IMR-90 (cell line): ENCODE results near the gene SLC25A24. TPM values are rescaled to one million over a fixed set of nuclear protein-coding genes. Genes with fewer than 3 reads are reported as not detected.

Experiments
- ATAC-seq: fragments of 200-7000 bp; cut with Tn5 transposase; 2 replicates; pipeline ENCODE4 v1.9.1; 2020; ENCODE audit warnings: low read depth, mild to moderate bottlenecking, moderate library complexity
- BruUV-seq: library from RNA; stranded (reverse); fragments of 400-500 nt; replicated peaks from 2 replicates; lab custom pipeline; 2021; lab: Mats Ljungman, UMichigan
- CTCF ChIA-PET: fragments of 300-600 bp; formaldehyde crosslinking; extraction: SDS; loops from one replicate; lab custom pipeline; 2021; ENCODE audit warnings: antibody characterized with exemption; lab: Yijun Ruan, JAX
- POLR2A ChIA-PET: fragments of 300-600 bp; sonication (Branson Sonifier 250); formaldehyde crosslinking; loops from one replicate; lab custom pipeline; 2022; ENCODE audit warnings: antibody characterized with exemption; ENCODE audit not compliant: unreplicated experiment; lab: Charles Lee
- DNase-seq: peaks from one replicate; pipeline ENCODE4 v3.0.0; 2013
- H2AFZ ChIP-seq: replicated peaks from 2 replicates; pipeline ENCODE3; 2013; ENCODE audit warnings: low read length, mild to moderate bottlenecking; ENCODE audit not compliant: poor library complexity
- H2AK5ac ChIP-seq: 2 replicates; pipeline ENCODE4 v1.6.1; 2013; ENCODE audit warnings: low read depth, low read length, inconsistent platforms
- H2AK9ac ChIP-seq: replicated peaks from 2 replicates; pipeline ENCODE3; 2013; ENCODE audit warnings: mild to moderate bottlenecking, low read depth, low read length, moderate library complexity; ENCODE audit not compliant: poor library complexity
- H2BK120ac ChIP-seq: 2 replicates; pipeline ENCODE4 v1.6.1; 2013; ENCODE audit warnings: low read depth, low read length, inconsistent platforms
- H2BK15ac ChIP-seq: 3 replicates; pipeline ENCODE4 v1.6.1; 2013; ENCODE audit warnings: low read depth, low read length, inconsistent platforms
- H2BK20ac ChIP-seq: 2 replicates; pipeline ENCODE4 v1.6.1; 2013; ENCODE audit warnings: low read depth, mild to moderate bottlenecking, inconsistent platforms, low read length, moderate library complexity
- H2BK5ac ChIP-seq: 2 replicates; pipeline ENCODE4 v1.6.1; 2013; ENCODE audit warnings: mild to moderate bottlenecking, low read depth, low read length, inconsistent platforms; ENCODE audit not compliant: poor library complexity, severe bottlenecking
- H3K14ac ChIP-seq: replicated peaks from 2 replicates; pipeline ENCODE4 v1.6.1; 2013; ENCODE audit warnings: low read depth, low read length, inconsistent platforms
- H3K18ac ChIP-seq: 2 replicates; pipeline ENCODE4 v1.6.1; 2013; ENCODE audit warnings: low read depth, low read length, control low read depth
- H3K23ac ChIP-seq: 2 replicates; pipeline ENCODE4 v1.6.1; 2013; ENCODE audit warnings: low read depth, low read length, inconsistent platforms
- H3K27ac ChIP-seq: 2 replicates; pipeline ENCODE4 v1.5.1; 2013; ENCODE audit warnings: mild to moderate bottlenecking, control low read depth, low read length; ENCODE audit not compliant: insufficient read depth
- H3K27me3 ChIP-seq: 2 replicates; pipeline ENCODE4 v1.6.1; 2013; ENCODE audit warnings: low read length; ENCODE audit not compliant: control insufficient read depth, insufficient read depth
- H3K36me3 ChIP-seq: 2 replicates; pipeline ENCODE4 v1.6.1; 2013; ENCODE audit warnings: low read length, mixed read lengths; ENCODE audit not compliant: control insufficient read depth, insufficient read depth
- H3K4ac ChIP-seq: 2 replicates; pipeline ENCODE4 v1.6.1; 2013; ENCODE audit warnings: low read depth, low read length, inconsistent platforms
- H3K4me1 ChIP-seq: 2 replicates; pipeline ENCODE4 v1.6.1; 2013; ENCODE audit warnings: low read length, mixed read lengths; ENCODE audit not compliant: control insufficient read depth, insufficient read depth
- H3K4me2 ChIP-seq: 2 replicates; pipeline ENCODE4 v1.6.1; 2013; ENCODE audit warnings: low read depth, mild to moderate bottlenecking, control low read depth, low read length, moderate library complexity
- H3K4me3 ChIP-seq: 2 replicates; pipeline ENCODE4 v1.5.1; 2013; ENCODE audit warnings: low read depth, mild to moderate bottlenecking, control low read depth, low read length, moderate library complexity; ENCODE audit not compliant: insufficient read depth
- H3K56ac ChIP-seq: 2 replicates; pipeline ENCODE4 v1.6.1; 2013; ENCODE audit warnings: low read length, inconsistent platforms; ENCODE audit not compliant: insufficient read depth; ENCODE audit errors: extremely low read depth
- H3K79me1 ChIP-seq, 2 experiments: 2 replicates each; pipeline ENCODE4 v1.6.1; 2013; ENCODE audit warnings: low read length in 2 of 2, inconsistent platforms in 1 of 2, low read depth in 1 of 2
- H3K9ac ChIP-seq: 2 replicates; pipeline ENCODE4 v1.6.1; 2013; ENCODE audit warnings: low read depth, low read length, control low read depth
- H3K9me1 ChIP-seq: 2 replicates; pipeline ENCODE4 v1.6.1; 2013; ENCODE audit warnings: low read length, inconsistent platforms; ENCODE audit not compliant: insufficient read depth
- H3K9me3 ChIP-seq: 2 replicates; pipeline ENCODE4 v1.6.1; 2013; ENCODE audit warnings: low read length; ENCODE audit not compliant: control insufficient read depth, insufficient read depth
- H4K20me1 ChIP-seq: 2 replicates; pipeline ENCODE4 v1.6.1; 2013; ENCODE audit warnings: low read length, inconsistent platforms; ENCODE audit not compliant: insufficient read depth
- H4K5ac ChIP-seq: 2 replicates; pipeline ENCODE4 v1.6.1; 2013; ENCODE audit warnings: mild to moderate bottlenecking, low read depth, low read length, control low read depth
- H4K8ac ChIP-seq, 2 experiments: 2 replicates each; pipeline ENCODE4 v1.6.1; 2013; ENCODE audit warnings: low read depth in 2 of 2, low read length in 2 of 2, control low read depth in 1 of 2, inconsistent platforms in 1 of 2
- H4K91ac ChIP-seq: 2 replicates; pipeline ENCODE4 v1.6.1; 2013; ENCODE audit warnings: low read depth, low read length, inconsistent platforms; ENCODE audit not compliant: insufficient read depth
- RAD21 ChIP-seq: IDR thresholded peaks from 2 replicates; pipeline ENCODE4 v1.6.1; 2012; ENCODE audit warnings: low read length, improper control_type of control experiment
- WGBS, 2 experiments: methylation state at CpG; one replicate each; pipeline versions ENCODE4 v1.1.5 to v1.1.7; 2013; ENCODE audit warnings: missing lambda C conversion rate in 2 of 2; ENCODE audit not compliant: insufficient read length in 1 of 2; ENCODE audit errors: extremely low coverage in 2 of 2; 5-methylcytosine and 5-hydroxymethylcytosine counted together
- dilution Hi-C: fragments of 300-500 bp; cut with HindIII; formaldehyde crosslinking; loops from one replicate; pipeline ENCODE4 v1.14.3; 2018; ENCODE audit warnings: low sequenced_read_pairs; ENCODE audit not compliant: unreplicated experiment
- in situ Hi-C: fragments of 300-500 bp; cut with MboI; formaldehyde crosslinking; loops from 3 replicates; pipeline ENCODE4 v1.14.3; 2019; ENCODE audit warnings: low sequenced_read_pairs, inconsistent platforms, mixed read lengths
- intact Hi-C: fragments of 100-400 bp; cut with micrococcal nuclease; formaldehyde crosslinking; loops from 2 replicates; pipeline ENCODE4 v1.10.0; 2022
- polyA plus RNA-seq, 3 experiments: library from polyadenylated mRNA; depleted of rRNA; stranded (reverse); fragments of >200 nt; gene quantifications; 2 replicates each; pipeline ENCODE4 v1.2.3, GENCODE V29; 2012; ENCODE audit warnings: low replicate concordance in 1 of 3
- total RNA-seq: library from RNA; depleted of rRNA; stranded (reverse); fragments of >200 nt; gene quantifications from 2 replicates; pipeline ENCODE4 v1.2.3, GENCODE V29; 2012

Gene SLC25A24
- total and polyA plus RNA-seq, 2 of the 4 experiments (the other 2 are of a cell fraction): 19.4 to 20.4 TPM

- Histone ChIP-seq H3K27ac (no peak overlapping the region), H3K4me1 (no peaks in the 10 kb centered on the region), H3K56ac (no peak overlapping the region), H2BK120ac (no peak overlapping the region), H4K91ac (no peak overlapping the region), H3K23ac (no peak overlapping the region), H2AK5ac (no peak overlapping the region), H3K9me3 (no peaks in the 10 kb centered on the region), H4K20me1 (no peaks in the 10 kb centered on the region), H3K18ac (no peak overlapping the region), H4K8ac (no peak overlapping the region), H3K79me1 (no peaks in the 10 kb centered on the region), H3K9me1 (no peaks in the 10 kb centered on the region), H4K5ac (no peak overlapping the region), H3K36me3 (no peaks in the 10 kb centered on the region), H3K27me3 (peaks cover 4% of the 10 kb centered on the region), H2BK20ac (no peak overlapping the region), H2BK5ac (no peak overlapping the region), H2AK9ac (no peak overlapping the region), H3K4me2 (no peak overlapping the region), H3K4ac (no peak overlapping the region), H3K9ac (no peak overlapping the region), H2BK15ac (no peak overlapping the region), H3K14ac (no peak overlapping the region), H3K4me3 (no peak overlapping the region), H2AFZ (no peak overlapping the region)
- no TSS peak for BruUV-seq
- in situ Hi-C loops: no loop called here
- no peak for ATAC-seq
- TF ChIP-seq RAD21: no peak
- intact Hi-C loops: no loop called here
- DNase-seq: no peak
- CTCF ChIA-PET: no interaction called here
- POLR2A ChIA-PET: no interaction called here
- dilution Hi-C loops: no loop called here
- no CpG with 5 or more reads among the region's 6 CpGs for WGBS, 2 experiments
These were observed 90.7 kb downstream of the SLC25A24 start for GRCh38 chr1:108109295-108109973.
